Dendritic cell treated with granulocyte-macrophage colony-stimulating factor and Interleukin-4, amounts not matched to agents 40 ng/mL and 50 ng/mL, for 4 days (primary cell): ENCODE results near the gene RBFOX2.
"Not testable (repeated sequence)": the region's sequence is repeated elsewhere in the genome, so short reads cannot be mapped to it uniquely, and the experiment has no call there.

Experiments
- H3K27ac Mint-ChIP-seq: one replicate; pipeline ENCODE4 v1.8.0; 2022; ENCODE audit warnings: mild to moderate bottlenecking, mixed read lengths
- H3K27me3 Mint-ChIP-seq: one replicate; pipeline ENCODE4 v1.8.0; 2022; ENCODE audit warnings: mild to moderate bottlenecking, mixed read lengths
- H3K36me3 Mint-ChIP-seq: one replicate; pipeline ENCODE4 v1.8.0; 2022; ENCODE audit warnings: low read depth, mixed read lengths
- H3K4me1 Mint-ChIP-seq: one replicate; pipeline ENCODE4 v1.8.0; 2022; ENCODE audit warnings: low read depth, mixed read lengths
- H3K4me3 Mint-ChIP-seq: one replicate; pipeline ENCODE4 v1.8.0; 2022; ENCODE audit warnings: mild to moderate bottlenecking, moderate library complexity, mixed read lengths
- H3K9me3 Mint-ChIP-seq: one replicate; pipeline ENCODE4 v1.8.0; 2022; ENCODE audit warnings: mixed read lengths
- intact Hi-C: fragments of 100-400 bp; cut with micrococcal nuclease; formaldehyde crosslinking; loops from one replicate; pipeline ENCODE4 v1.15.0; 2022

Gene RBFOX2

DNA sequence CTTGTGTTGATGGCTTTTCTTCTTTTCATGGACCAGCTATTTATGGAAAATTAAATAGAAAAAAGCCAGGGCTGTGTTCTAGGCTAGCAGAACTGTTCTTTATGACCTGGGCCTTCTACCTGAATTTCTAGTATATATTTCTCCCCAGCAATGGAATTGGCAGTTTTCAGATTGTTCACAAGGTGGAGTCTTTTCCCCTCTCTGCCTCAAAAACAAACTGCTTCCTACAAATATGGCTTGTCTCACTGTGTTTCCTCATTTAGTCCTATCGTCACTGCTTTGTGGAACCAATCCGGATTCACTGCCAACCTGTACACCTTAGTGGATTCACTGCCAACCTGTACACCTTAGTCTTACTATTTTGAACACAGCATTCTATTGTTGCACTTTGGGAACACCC lies 316.0 kb downstream of the RBFOX2 start:
- H3K27me3 Mint-ChIP-seq: peaks cover 5% of the 10 kb centered on the region
- intact Hi-C loops: no loop called here
- H3K4me3 Mint-ChIP-seq: no peak overlapping the region
- no peaks in the 10 kb centered on the region for H3K4me1 Mint-ChIP-seq
- H3K27ac Mint-ChIP-seq: no peak overlapping the region
- H3K36me3 Mint-ChIP-seq: no peaks in the 10 kb centered on the region
- peaks cover 24% of the 10 kb centered on the region for H3K9me3 Mint-ChIP-seq

DNA sequence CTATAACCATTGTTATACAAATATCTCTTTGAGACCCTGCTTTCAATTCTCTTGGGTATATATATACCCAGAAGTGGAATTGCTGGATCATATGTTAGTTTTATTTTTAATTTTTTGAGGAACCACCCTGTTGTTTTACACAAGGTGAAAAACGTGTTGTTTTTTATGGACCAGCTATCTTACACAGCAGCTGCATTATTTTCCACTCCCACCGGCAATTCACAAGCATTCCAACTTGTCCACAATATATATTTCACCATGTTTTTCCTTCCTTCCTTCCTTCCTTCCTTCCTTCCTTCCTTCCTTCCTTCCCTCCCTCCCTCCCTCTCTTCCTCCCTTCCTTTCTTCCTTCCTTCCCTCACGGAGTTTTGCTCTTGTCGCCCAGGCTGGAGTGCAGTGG lies 317.3 kb downstream of the RBFOX2 start:
- Mint-ChIP-seq H3K27me3 (peaks cover 5% of the 10 kb centered on the region), H3K36me3 (no peaks in the 10 kb centered on the region), H3K9me3 (peaks cover 24% of the 10 kb centered on the region), H3K4me3 (no peak overlapping the region), H3K4me1 (no peaks in the 10 kb centered on the region), H3K27ac (no peak overlapping the region)
- intact Hi-C loops: no loop called here

DNA sequence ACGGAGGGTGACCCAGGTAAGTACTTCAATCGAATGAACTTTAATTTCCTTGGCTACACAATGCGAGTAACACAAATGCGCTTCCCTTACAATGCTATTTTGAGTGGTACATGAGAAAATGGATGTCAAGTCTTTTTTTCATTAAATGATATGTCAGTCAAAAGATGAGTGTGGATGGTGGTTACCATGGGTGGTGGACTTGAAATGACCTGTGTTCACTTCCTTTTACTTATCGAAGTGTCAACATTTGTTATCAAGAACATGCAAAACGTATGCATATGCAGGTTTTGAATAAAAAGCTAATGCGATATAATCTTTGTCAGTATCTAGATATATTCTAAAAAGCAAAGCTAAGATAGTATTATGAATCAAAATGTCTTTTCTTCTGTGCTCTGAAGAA lies 319.7 kb downstream of the RBFOX2 start:
- Mint-ChIP-seq H3K4me3 (no peak overlapping the region), H3K27me3 (peaks cover 2% of the 10 kb centered on the region), H3K36me3 (no peaks in the 10 kb centered on the region), H3K27ac (no peak overlapping the region), H3K9me3 (peaks cover 24% of the 10 kb centered on the region), H3K4me1 (no peaks in the 10 kb centered on the region)
- intact Hi-C loops: no loop called here

DNA sequence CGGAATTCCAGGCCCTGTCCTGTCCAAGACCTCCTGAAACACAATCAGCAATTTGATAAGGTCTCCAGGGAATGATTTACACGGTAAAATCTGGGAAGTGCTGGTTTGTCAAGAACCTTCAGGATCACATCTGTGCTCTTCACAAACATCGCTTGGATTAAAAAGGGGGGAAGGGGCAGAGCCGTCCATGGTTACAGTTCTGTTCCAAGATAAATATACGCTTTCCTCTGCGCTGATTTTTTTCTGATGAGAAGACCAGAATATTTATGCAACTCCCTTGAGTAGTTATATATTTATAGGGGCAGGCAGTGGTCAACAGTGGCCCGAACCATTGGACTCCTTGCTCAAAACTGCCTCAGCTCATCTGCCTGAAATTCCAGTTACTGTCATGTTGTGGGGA lies 320.2 kb downstream of the RBFOX2 start:
- Mint-ChIP-seq H3K27me3 (peaks cover 2% of the 10 kb centered on the region), H3K4me3 (no peak overlapping the region), H3K27ac (no peak overlapping the region), H3K4me1 (no peaks in the 10 kb centered on the region), H3K9me3 (peaks cover 20% of the 10 kb centered on the region), H3K36me3 (no peaks in the 10 kb centered on the region)
- intact Hi-C loops: no loop called here

DNA sequence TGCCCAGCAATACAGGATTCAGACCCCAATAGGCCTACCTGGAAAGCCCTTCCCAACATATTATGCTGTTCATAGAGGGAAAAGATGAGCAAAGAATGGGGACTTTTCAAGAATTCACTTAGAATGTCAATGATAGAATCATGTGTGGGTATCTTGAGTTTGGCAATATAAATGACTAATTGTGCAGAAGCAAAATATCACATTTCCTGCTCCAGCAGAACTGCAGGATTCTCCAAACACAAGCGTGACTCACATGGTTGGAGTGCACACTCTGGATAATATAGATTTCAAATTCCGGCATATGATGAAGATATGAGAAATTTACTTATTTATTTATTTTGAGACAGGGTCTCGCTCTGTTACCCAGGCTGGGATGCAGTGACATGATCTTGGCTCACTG lies 323.5 kb downstream of the RBFOX2 start:
- intact Hi-C loops: no loop called here
- Mint-ChIP-seq H3K9me3 (no peaks in the 10 kb centered on the region), H3K27me3 (no peaks in the 10 kb centered on the region), H3K27ac (no peak overlapping the region), H3K36me3 (no peaks in the 10 kb centered on the region), H3K4me3 (no peak overlapping the region), H3K4me1 (no peaks in the 10 kb centered on the region)

DNA sequence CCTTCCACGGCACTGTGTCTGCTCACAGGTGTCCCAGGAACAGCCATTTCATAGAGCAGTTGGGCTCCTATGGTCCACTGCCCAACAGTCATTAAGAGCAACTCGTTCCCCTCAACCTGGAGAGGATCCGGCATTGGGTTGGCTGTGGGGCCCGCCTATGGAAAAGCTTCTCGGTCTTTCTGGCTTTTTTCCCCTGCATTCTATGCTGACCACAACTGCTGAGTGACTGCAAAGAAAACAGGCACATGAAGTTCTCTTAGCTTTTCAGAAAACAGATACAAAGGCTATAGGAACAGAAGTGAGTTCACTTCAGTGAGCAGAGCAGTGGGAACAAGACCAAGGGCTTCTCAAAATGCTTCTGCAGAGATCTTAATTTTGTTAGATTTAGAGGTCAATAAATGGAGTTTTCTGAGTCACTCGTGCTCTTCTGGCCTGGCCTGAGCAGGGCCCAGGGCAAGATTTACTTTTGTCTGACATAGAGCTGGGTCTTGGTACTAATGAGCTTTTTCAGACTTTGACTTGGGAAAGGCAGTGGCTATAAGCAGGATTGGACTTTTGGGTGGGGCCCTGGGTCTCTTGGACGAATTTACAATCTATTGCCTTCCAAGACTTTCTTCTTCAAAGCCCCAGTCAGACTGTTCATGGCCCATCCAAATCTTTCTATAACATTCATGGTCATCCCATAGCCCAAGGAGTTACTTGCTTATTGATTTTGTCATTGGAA lies 324.6 kb downstream of the RBFOX2 start:
- Mint-ChIP-seq H3K4me1 (no peaks in the 10 kb centered on the region), H3K27ac (no peak overlapping the region), H3K27me3 (no peaks in the 10 kb centered on the region), H3K4me3 (no peak overlapping the region), H3K36me3 (no peaks in the 10 kb centered on the region), H3K9me3 (no peaks in the 10 kb centered on the region)
- intact Hi-C loops: no loop called here

DNA sequence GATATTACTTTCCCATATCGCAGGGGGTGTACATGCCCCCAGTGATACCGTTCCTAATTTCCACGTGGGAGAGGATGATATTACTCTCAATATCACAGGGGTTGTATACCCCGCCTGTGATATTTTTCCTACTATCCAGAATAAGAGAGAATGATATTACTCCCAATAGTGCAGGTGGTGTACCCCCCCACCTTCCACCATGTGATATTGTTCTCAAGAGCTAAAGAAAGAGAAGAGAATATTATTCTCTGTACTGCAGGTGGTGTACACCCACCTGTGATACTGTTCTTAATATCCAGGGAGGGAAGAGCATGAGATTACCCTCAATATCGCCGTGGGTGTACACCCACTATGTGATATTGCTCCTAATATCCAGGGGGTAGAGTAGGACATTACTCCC lies 328.8 kb downstream of the RBFOX2 start:
- H3K27me3 Mint-ChIP-seq, intact Hi-C loops, H3K4me3 Mint-ChIP-seq, H3K4me1 Mint-ChIP-seq, H3K9me3 Mint-ChIP-seq, H3K27ac Mint-ChIP-seq, H3K36me3 Mint-ChIP-seq: not testable (repeated sequence)

DNA sequence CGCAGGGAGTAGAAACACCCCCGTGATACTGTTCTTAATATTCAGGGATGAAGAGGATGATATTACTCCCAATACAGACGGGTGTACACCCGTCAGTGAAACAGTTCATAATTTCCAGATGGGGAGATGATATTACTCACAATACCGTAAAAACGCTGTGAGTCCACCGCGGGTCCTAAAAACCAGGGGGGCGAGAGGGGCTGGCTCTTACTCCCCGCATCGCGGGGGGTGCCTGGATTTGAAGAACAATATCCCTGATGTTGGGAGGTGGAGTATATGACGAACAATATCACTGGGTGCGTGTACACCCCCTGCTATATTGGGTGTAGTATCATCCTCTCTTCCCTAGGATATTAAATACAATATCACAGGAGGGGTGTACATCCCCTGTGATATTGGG lies 331.5 kb downstream of the RBFOX2 start:
- Mint-ChIP-seq H3K4me3 (no peak overlapping the region), H3K27me3 (no peaks in the 10 kb centered on the region), H3K4me1 (no peaks in the 10 kb centered on the region), H3K9me3 (no peaks in the 10 kb centered on the region), H3K27ac (no peak overlapping the region), H3K36me3 (no peaks in the 10 kb centered on the region)
- intact Hi-C loops: no loop called here

DNA sequence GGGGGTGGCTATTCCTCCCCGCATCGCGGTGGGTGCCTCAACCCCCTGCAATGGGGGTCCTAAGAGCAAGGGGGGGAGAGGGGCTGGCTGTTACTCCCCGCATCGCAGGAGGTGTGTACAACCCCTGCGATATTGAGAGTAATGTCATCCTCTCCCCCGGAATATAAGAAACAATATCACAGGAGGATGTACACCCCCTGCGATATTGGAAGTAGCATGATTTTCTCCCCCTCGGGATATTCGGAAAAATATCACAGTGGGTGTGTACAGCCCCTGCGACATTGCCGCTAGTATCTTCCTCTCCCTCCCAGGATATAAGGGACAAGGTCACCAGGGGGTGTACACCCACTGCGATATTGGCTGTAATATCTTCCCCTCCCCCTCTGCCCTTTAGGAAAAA lies 333.4 kb downstream of the RBFOX2 start:
- Mint-ChIP-seq H3K4me3 (no peak overlapping the region), H3K36me3 (no peaks in the 10 kb centered on the region), H3K4me1 (no peaks in the 10 kb centered on the region), H3K27me3 (no peaks in the 10 kb centered on the region), H3K27ac (no peak overlapping the region), H3K9me3 (no peaks in the 10 kb centered on the region)
- intact Hi-C loops: no loop called here

DNA sequence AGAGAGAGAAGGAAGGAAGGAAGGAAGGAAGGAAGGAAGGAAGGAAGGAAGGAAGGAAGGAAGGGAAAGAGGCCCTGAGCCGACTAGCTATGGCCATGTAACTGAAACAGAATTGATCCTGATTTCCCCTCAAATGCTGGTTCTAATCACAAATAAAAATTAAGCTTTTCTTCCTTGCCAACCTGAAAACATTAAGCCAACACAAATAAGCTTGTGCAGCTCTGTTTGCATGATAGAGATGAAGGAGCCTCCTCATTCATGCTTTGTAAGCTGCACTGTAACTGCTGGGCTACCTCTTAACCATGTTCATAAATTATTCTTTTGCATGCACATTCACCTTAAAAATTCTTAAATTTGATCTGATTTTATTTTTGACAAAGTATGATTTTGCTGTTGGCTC lies 338.6 kb downstream of the RBFOX2 start:
- Mint-ChIP-seq H3K27ac (no peak overlapping the region), H3K36me3 (no peaks in the 10 kb centered on the region), H3K27me3 (peaks cover 1% of the 10 kb centered on the region), H3K4me3 (no peak overlapping the region), H3K4me1 (no peaks in the 10 kb centered on the region), H3K9me3 (no peaks in the 10 kb centered on the region)
- intact Hi-C loops: no loop called here

DNA sequence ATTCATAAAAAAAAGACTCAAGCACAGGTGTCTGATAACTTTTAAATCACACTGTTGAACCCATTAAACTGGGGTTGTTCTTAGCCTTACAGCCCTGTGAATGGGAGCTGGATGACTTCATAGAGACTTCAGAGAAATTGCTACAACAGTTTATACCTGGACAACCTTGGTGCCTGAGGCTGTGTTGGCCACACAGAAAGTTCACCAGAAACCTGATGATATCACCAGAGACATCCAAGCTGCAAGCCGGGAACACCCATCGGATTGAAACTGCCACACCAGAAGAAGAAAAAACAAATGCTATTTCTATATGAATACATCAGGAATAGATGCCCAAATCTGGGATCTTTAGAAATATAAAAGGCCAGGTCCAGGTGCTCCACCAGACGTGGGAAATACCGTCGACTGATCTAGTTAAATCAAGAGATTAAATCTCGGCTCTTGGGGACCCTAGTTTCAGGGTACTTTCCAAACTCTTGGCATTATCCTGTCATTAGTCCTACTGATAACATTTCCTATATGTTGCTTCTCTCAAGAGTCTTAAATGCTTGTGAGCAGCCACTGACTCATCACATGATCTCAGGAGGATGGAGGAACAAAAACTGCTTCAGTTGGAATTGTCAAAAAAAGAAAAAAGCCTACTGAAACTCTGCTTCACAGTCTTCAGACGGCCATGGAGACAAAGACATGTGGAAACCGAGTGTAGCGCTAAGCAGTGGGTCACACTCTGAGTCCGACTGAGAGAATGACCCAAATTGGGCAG lies 339.5 kb downstream of the RBFOX2 start:
- Mint-ChIP-seq H3K4me3 (no peak overlapping the region), H3K4me1 (no peaks in the 10 kb centered on the region), H3K27me3 (peaks cover 1% of the 10 kb centered on the region), H3K9me3 (no peaks in the 10 kb centered on the region), H3K27ac (no peak overlapping the region), H3K36me3 (no peaks in the 10 kb centered on the region)
- intact Hi-C loops: no loop called here
